GM12892 (cell line): ENCODE data around the gene CHST14.

Experiments
- POLR2A ChIP-seq: IDR thresholded peaks from 2 replicates; pipeline ENCODE4 v1.6.1; 2011; ENCODE audit warnings: low read depth, low read length, control low read depth
- POLR2AphosphoS5 ChIP-seq: IDR thresholded peaks from 2 replicates; pipeline ENCODE4 v1.6.1; 2011; ENCODE audit warnings: low read depth, low read length, control low read depth
- TAF1 ChIP-seq: IDR thresholded peaks from 2 replicates; pipeline ENCODE4 v1.6.1; 2011; ENCODE audit warnings: low read depth, mild to moderate bottlenecking, control low read depth, low read length, borderline replicate concordance

DNA sequence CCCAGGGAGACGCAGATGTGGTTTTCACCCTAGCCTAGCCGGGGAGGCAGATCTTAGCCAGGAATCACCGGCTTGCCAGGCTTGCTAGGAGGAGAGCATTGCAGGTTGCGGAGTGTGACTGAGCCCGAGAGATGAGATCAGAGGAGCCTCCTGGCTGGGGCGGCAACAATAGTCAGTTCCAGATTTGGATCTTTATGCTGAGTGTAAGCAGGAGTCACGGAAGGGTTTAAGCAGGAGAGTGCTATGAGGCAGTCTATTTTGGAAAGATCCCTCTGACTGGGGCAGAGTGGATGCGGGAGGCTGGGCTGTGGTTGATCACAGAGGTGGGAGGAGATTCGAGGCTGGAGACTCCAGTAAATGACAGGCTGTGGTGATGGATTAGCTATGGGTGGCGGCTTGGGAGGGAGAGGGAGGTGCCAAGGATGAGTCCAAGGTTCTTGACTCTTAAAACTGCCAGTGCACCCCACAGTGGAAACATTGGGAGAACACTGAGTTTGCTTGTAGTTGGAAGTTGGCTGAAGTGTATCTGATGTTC, 40.4 kb upstream of the CHST14 start:
- no peak for TF ChIP-seq POLR2AphosphoS5
- no peak for TF ChIP-seq POLR2A
- TF ChIP-seq TAF1, result no peak
